Subcutaneous adipose tissue (tissue), 4 donors: ENCODE results near the gene NFKBIE. TPM values are rescaled to one million over a fixed set of nuclear protein-coding genes. Genes with fewer than 3 reads are reported as not detected.

Source experiments
- CTCF ChIP-seq: fragments of 450-650 bp; IDR thresholded peaks from one replicate; pipeline ENCODE4 v1.5.1; 2016; ENCODE audit warnings: low read depth, mild to moderate bottlenecking, control low read depth, antibody characterized with exemption, moderate library complexity
- total RNA-seq, 4 donors: library from RNA; depleted of rRNA; stranded (reverse); fragments of >200 nt; gene quantifications; one replicate each; pipeline ENCODE4 v1.1.0, GENCODE V29; 2016

Gene NFKBIE
- total RNA-seq, 4 donors from 2014 or later, result 2.1 to 9.0 (median 5.5) TPM

DNA sequence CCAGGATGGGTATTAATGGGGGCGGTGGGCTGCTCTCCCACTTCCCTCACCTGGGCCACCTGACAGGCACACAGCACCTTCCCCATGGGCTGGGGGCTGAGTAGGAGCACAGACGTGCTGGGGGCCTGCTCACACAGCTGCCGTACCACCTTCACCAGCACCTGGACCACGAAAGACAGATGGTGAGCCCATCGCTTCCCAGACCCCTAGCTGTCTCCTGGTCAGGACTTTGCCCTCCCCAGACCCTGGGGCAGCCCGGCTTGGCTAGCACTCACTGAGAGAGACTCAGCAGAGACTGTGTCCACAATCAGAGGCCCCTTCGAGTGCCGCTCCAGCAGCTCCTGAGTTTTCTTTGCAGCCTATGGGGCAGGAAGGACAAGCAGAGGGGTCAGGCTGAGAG, 35.8 kb upstream of the NFKBIE start:
- no peak for TF ChIP-seq CTCF

- TF ChIP-seq CTCF, result no peak
These were observed 35.0 kb upstream of the NFKBIE start for GRCh38 chr6:44300292-44300823.

GRCh38 chr6:44298864-44299263, 33.5 kb upstream of the NFKBIE start:
- TF ChIP-seq CTCF, result no peak

DNA sequence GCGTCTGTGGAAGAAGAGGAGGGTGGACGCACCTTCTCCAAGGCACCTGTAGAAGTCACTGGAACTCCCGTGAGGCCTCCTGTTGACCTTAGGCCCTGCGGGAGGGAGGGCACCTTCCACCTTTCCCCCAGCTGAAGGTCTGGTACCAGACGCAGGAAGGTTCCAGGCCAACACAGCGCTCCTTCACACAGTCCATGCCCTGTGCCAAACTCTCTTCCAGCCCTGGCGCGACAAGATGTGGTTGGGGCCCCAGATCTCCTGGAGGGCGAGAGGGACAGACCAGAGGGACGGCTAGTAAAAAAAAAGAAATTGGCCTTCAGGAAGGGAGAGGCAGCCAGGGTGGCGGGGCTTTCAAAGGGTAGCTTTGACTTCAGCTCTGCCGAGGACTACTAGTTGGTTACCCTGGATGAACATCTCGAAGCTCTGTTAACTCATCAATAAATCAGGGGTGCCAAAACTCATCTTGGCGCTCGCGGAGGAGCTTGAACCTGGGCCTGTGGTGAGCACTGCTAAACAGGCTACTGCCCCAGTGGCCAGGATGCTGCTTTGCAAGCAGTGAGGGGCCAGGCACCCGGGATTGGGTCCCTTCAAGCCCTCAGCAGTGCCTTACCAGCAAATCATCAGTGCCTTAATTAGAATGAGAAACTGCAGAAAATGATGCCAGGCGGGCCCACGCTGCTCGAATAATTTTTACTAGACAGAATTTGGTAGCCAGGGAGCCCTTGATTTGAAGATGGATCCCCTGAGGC, 32.9 kb upstream of the NFKBIE start:
- no peak for TF ChIP-seq CTCF

DNA sequence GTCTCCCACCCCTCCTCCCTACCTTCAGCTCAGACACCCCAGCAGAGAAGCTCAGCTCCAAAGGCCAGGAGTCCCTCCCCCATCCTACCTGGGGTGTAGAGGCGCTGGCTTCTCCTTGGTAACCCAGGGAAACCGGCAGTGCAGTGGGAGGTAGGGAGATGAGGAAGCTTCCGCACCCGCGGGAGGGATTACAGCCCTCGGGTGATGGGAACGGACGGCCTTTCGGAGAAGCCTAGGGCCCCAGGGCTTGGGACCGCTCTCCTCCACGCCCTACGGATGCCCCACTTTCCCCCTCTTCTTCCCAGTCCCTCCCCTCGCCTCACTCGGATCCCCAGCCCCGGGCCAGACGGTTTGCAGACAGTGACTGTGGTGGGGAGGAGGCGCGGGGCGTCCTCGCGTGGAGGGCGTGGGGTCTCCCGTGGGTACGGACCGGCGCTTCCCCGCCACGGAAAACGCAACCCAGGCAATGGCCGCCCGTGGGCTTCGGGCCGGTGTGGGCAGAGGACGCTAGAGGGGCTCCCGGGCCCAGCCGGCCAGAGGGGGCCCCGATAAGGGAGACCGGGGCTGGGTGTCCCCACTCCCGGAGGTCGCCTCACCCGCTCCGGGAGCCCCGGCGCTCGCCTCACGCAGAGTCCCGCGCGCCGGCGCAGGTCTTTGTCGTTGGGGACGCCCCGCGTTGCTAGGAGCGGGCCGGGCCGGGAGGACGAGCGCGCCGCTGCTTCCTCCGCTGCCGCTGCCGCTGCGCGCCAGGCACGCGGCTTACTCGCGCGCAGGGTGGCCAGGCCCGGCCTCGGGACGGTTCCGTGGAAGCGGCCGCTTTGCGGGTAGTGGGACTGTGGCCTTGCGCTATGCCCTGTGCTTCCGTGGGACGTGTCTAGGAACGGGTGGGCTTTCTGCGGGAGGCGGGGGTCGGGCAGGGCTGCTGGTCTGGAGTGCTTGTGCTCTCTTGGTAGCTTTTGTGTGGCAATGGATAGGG, 32.0 kb upstream of the NFKBIE start:
- no peak for TF ChIP-seq CTCF

DNA sequence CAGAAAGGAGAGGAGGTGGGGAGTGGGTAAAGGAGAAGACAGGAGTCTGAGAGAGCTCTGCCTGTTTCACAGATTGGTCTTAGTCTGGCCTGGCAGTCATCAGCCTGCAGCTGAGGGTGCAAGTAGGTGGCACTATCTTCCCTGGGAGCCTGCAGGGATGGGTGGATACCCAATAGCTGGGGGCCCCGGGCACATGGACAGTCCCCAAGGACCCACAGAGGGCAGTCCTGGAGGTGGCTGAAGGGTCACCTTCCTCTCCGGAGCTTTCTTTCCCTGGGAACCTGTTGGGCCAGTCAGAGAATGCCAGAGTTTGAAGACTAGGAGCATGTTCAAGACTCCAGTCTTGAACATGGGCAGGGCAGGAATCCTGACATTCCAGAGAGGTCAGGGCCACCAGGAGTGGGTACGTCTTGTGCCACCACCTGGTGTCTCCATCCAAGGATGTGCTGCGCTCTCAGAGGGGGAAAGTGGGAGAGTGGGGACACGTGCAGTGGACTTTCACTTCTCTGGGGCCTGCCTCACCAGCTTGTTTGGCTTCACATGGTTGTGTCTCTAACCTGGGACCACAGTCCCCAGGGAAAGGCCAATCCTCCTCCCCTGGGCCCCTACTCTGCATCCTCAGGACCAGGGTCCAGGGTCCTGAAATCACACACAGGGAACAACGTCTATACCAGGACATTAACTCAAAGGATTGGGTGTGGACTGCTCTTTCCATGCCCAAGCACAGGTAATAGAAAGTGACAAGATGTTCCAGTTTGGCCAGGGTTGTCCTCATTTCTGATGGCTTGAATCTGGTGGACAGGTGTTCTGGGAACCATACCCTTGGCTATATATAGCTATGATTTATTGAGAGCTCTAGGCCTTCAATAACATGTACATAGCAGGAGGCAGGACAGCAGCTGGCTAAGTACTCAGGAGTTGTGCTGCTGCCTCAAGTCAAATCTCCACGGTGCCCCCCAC, 29.8 kb upstream of the NFKBIE start:
- no peak for TF ChIP-seq CTCF
